Osteoblast (primary cell): ENCODE results near the gene ITIH5. TPM values are rescaled to one million over a fixed set of nuclear protein-coding genes. Genes with fewer than 3 reads are reported as not detected.

Source experiments
- DNase-seq: peaks from one replicate; pipeline ENCODE4 v3.0.0; 2011; ENCODE audit warnings: low spot score, mixed read lengths; ENCODE audit not compliant: insufficient read length; ENCODE audit errors: missing footprints
- H2AFZ ChIP-seq: 2 replicates; pipeline ENCODE4 v1.6.0; 2011; ENCODE audit warnings: mild to moderate bottlenecking, low read length
- H3K27ac ChIP-seq: 2 replicates; pipeline ENCODE4 v1.5.1; 2011; ENCODE audit warnings: mild to moderate bottlenecking, low read depth, low read length, moderate library complexity
- H3K27me3 ChIP-seq: 2 replicates; pipeline ENCODE4 v1.6.0; 2012; ENCODE audit warnings: mild to moderate bottlenecking, control low read depth, inconsistent platforms, low read length, moderate library complexity; ENCODE audit not compliant: insufficient read depth
- H3K36me3 ChIP-seq: 2 replicates; pipeline ENCODE4 v1.5.1; 2011; ENCODE audit warnings: mild to moderate bottlenecking, low read length, control low read depth, moderate library complexity; ENCODE audit not compliant: insufficient read depth
- H3K4me1 ChIP-seq: 2 replicates; pipeline ENCODE4 v1.5.1; 2011; ENCODE audit warnings: mild to moderate bottlenecking, low read length, control low read depth, moderate library complexity; ENCODE audit not compliant: insufficient read depth
- H3K4me2 ChIP-seq: 2 replicates; pipeline ENCODE4 v1.6.0; 2011; ENCODE audit warnings: mild to moderate bottlenecking, low read length; ENCODE audit not compliant: insufficient read depth
- H3K4me3 ChIP-seq: fragments of 200-600 bp; sonication (generic); 3 replicates; pipeline ENCODE4 v1.5.1; 2012; ENCODE audit warnings: mild to moderate bottlenecking, low read length, inconsistent platforms; ENCODE audit not compliant: insufficient read depth
- H3K79me2 ChIP-seq: 2 replicates; pipeline ENCODE4 v1.6.0; 2012; ENCODE audit warnings: mild to moderate bottlenecking, low read length, control low read depth, inconsistent platforms; ENCODE audit not compliant: insufficient read depth
- H3K9me3 ChIP-seq: 2 replicates; pipeline ENCODE4 v1.5.1; 2011; ENCODE audit warnings: low read depth, low read length, control low read depth
- H4K20me1 ChIP-seq: 2 replicates; pipeline ENCODE4 v1.6.0; 2012; ENCODE audit warnings: mild to moderate bottlenecking, low read length, control low read depth; ENCODE audit not compliant: insufficient read depth
- total RNA-seq: library from RNA; depleted of rRNA; stranded (reverse); fragments of >200 nt; gene quantifications from 2 replicates; pipeline ENCODE4 v1.2.3, GENCODE V29; 2012
- TF ChIP-seq, protein P1 (sequence below): IDR thresholded peaks from 2 replicates; pipeline ENCODE4 v1.5.1; 2011; ENCODE audit warnings: mild to moderate bottlenecking, low read depth, low read length, moderate library complexity; ENCODE audit errors: extremely low read depth

The ITIH5 gene
- total RNA-seq, 1 donor, result 2.2 TPM

DNA sequence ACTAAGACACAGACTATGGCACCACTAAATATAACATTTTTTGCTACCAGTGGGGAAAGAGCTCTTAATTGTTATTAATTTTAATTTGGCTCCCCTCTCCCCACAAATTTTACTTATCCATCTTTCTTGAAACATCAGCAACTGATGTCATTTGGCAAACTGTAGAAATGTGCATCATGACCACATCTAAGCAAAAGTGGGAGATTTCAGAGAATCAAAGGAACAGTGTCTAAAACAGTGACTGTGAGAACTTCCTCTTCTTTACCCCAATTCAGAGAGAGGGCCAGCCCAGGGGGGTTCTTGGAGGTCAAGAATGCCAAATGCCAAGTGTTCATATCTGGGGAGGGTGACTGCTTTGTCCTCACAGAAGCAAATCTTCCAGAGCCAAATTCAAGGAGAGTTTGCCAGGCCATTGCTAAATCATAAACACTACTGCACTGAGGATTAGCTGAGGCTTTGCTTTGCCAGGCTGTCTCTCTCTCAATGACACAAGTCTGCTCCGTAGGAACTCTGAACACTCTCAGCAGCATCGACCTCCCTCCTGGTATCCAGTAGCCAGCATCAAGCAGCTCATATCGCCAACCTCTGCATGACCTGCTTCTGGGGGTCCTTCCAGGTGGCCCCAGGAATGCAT, 65.6 kb downstream of the ITIH5 start:
- H3K4me3 ChIP-seq, result no peak overlapping the region
- H4K20me1 ChIP-seq, result no peaks in the 10 kb centered on the region
- no peak overlapping the region for H2AFZ ChIP-seq
- TF ChIP-seq, protein P1, sequence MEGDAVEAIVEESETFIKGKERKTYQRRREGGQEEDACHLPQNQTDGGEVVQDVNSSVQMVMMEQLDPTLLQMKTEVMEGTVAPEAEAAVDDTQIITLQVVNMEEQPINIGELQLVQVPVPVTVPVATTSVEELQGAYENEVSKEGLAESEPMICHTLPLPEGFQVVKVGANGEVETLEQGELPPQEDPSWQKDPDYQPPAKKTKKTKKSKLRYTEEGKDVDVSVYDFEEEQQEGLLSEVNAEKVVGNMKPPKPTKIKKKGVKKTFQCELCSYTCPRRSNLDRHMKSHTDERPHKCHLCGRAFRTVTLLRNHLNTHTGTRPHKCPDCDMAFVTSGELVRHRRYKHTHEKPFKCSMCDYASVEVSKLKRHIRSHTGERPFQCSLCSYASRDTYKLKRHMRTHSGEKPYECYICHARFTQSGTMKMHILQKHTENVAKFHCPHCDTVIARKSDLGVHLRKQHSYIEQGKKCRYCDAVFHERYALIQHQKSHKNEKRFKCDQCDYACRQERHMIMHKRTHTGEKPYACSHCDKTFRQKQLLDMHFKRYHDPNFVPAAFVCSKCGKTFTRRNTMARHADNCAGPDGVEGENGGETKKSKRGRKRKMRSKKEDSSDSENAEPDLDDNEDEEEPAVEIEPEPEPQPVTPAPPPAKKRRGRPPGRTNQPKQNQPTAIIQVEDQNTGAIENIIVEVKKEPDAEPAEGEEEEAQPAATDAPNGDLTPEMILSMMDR, result no peak
- no peaks in the 10 kb centered on the region for H3K9me3 ChIP-seq
- H3K27me3 ChIP-seq, result no peaks in the 10 kb centered on the region
- H3K4me2 ChIP-seq, result no peak overlapping the region
- DNase-seq, result no peak
- H3K36me3 ChIP-seq, result no peaks in the 10 kb centered on the region
- no peaks in the 10 kb centered on the region for H3K79me2 ChIP-seq
- H3K4me1 ChIP-seq, result no peaks in the 10 kb centered on the region
- H3K27ac ChIP-seq, result no peak overlapping the region

DNA sequence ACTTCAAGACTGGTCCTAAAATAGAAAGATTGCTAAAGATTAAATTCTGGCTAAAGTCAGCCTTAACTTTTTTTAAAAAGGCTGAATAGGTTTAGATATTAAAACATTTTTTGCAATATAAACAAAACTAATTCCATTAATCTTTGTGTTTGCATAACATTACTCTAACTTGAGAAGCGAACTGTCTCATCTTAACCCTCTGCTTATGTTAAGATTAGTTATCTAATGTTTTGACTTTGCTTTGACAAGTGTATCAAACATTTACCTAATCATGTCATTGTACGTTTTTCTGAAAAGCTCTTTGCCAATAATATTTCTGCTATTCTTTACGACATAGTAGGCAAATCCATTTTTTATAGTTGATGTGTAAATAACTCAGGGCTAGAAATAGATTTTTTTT, 68.0 kb downstream of the ITIH5 start:
- no peak for DNase-seq
- TF ChIP-seq, protein P1, result no peak
- no peaks in the 10 kb centered on the region for H3K79me2 ChIP-seq

DNA sequence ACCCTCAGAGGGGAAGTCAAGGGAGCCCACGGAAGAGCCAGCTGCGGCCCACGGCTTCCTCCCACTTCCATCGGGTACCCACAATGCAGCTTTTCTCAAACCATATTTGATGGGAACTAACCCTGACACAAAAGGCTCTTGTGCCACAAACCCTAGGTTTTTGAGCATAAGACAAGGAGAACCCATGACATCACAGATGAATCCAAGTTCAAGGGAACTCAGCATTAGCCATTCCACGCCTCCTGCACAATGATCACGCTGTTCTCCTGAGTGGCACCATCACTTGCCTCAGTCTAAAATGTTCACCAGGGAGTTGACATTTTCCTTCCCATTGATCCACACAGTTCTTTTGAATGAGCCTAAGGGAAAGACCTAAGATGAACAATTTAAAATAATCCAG, 70.4 kb downstream of the ITIH5 start:
- Histone ChIP-seq H3K4me3 (no peak overlapping the region), H3K4me1 (no peaks in the 10 kb centered on the region), H3K27ac (no peak overlapping the region), H3K27me3 (no peaks in the 10 kb centered on the region), H4K20me1 (no peaks in the 10 kb centered on the region), H3K4me2 (no peak overlapping the region), H3K79me2 (no peaks in the 10 kb centered on the region), H2AFZ (no peak overlapping the region), H3K9me3 (no peaks in the 10 kb centered on the region), H3K36me3 (no peaks in the 10 kb centered on the region)
- DNase-seq, result no peak
- TF ChIP-seq, protein P1, result no peak

More for the DNA sequence above, 68.0 kb downstream of the ITIH5 start:
- H3K36me3 ChIP-seq, result no peaks in the 10 kb centered on the region
- no peaks in the 10 kb centered on the region for H4K20me1 ChIP-seq
- no peak overlapping the region for H2AFZ ChIP-seq
- no peaks in the 10 kb centered on the region for H3K4me1 ChIP-seq
- no peak overlapping the region for H3K4me2 ChIP-seq
- H3K27ac ChIP-seq, result no peak overlapping the region
- no peaks in the 10 kb centered on the region for H3K9me3 ChIP-seq
- H3K4me3 ChIP-seq, result no peak overlapping the region
- no peaks in the 10 kb centered on the region for H3K27me3 ChIP-seq

DNA sequence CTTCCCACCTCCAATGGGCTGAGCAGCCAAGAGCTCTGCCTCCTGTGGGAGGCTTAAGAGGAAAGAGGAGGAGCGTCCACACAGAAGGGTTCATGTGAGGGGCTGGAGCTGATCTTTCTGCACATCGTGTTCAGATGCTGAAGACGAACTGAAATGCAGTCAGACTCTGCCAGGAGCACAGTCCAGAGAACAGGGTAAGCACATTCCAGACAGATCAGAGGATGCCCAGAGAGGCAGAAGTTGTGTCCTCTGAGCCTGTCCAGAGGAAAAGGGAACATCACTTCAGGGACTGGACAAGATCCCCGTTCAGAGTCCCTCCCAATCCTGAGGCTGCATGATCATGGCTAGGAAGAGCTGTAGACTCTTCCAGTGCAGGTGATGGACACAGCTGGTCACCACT, 72.9 kb downstream of the ITIH5 start:
- Histone ChIP-seq H3K27me3 (no peaks in the 10 kb centered on the region), H3K4me2 (no peak overlapping the region), H3K27ac (no peak overlapping the region), H3K4me3 (no peak overlapping the region), H4K20me1 (no peaks in the 10 kb centered on the region), H3K36me3 (no peaks in the 10 kb centered on the region), H3K79me2 (no peaks in the 10 kb centered on the region), H2AFZ (no peak overlapping the region), H3K4me1 (no peaks in the 10 kb centered on the region), H3K9me3 (no peaks in the 10 kb centered on the region)
- DNase-seq, result no peak
- TF ChIP-seq, protein P1, result no peak
